SK-MEL-5 (cell line): ENCODE results near the gene GPM6B. TPM values are rescaled to one million over a fixed set of nuclear protein-coding genes. Genes with fewer than 3 reads are reported as not detected.
A peak's percentile ranks its signal among the peaks of the same experiment; 100 is the strongest.

ENCODE experiments used
- DNase-seq: peaks from one replicate; pipeline ENCODE4 v3.0.0-alpha.2; 2016; ENCODE audit warnings: low read depth, low spot score
- in situ Hi-C: cut with HindIII; loops from 2 replicates; pipeline ENCODE4 v1.10.0; 2016; ENCODE audit warnings: low sequenced_read_pairs, high pct_unique_total_duplicates, low pct_unique_long_range_greater_than_20kb
- polyA plus RNA-seq, 2 experiments: library from polyadenylated mRNA; depleted of rRNA; stranded (reverse); fragments of >200 nt; gene quantifications; 2 replicates each; pipeline ENCODE4 v1.2.3, GENCODE V29; 2015
- total RNA-seq: library from RNA; depleted of rRNA; stranded (reverse); fragments of >200 nt; shearing (Covaris generic); gene quantifications from 2 replicates; pipeline ENCODE4 v1.2.3, GENCODE V29; 2014; rRNA removed

GPM6B gene
- total RNA-seq = 231 and 232 TPM in 2 replicates
- 179 and 190 TPM in 2 replicates for polyA plus RNA-seq (2015; cell fraction: cytosol; rRNA removed)
- polyA plus RNA-seq (2015; cell fraction: nucleus; rRNA removed) = 62.7 and 79.1 TPM in 2 replicates

- DNase-seq = no peak
- in situ Hi-C loops = no loop called here
Measured at GRCh38 chrX:13816643-13817627, at the start of gene GPM6B. TSS of gene GPM6B (minus strand) at chrX:13817093. CDS start at chrX:13816904, 189 bp downstream.

DNA sequence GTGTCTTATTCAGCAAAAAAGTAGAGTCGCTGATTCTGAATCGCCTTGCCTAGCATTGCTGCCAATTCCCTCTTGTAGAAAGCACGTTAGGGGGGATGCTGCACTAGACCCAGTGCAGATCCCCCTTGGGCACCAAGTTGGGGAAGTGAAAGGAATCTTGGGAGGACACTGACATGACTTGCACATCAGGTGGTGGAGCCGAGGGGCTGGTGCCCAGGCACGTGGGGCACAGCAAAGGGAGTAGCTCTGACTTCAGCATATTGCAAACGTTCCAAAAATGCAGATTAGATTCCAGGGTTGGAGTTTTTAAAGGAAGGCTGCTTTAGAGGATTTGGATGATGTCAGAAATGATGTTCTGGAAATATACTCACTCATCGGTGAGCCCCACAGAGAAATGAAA is 47.4 kb upstream of the GPM6B start:
- in situ Hi-C loops = no loop called here
- DNase-seq = no peak

DNA sequence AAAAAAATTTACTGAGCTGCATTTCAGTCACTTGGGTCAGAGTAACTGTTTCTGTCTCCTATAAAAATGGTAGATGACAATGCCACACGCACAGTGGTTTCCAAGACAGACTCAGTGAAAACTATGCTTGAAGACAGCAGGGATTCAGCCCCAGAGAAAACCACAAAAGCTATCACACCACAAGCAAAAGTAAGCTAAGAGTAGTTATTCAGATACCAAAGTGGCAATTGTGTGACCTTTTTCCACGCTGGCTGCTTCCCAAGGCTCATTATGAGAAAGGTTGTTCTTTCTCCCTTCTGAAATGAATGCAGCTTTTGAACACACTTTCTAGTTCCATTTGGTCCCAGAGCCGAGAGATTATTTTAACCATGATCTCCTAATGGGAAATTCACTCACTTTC is 46.4 kb upstream of the GPM6B start:
- in situ Hi-C loops = no loop called here
- DNase-seq = peak; percentile 80

- DNase-seq = no peak
- in situ Hi-C loops = no loop called here
Measured at GRCh38 chrX:13859724-13860123, 42.8 kb upstream of the GPM6B start.

DNA sequence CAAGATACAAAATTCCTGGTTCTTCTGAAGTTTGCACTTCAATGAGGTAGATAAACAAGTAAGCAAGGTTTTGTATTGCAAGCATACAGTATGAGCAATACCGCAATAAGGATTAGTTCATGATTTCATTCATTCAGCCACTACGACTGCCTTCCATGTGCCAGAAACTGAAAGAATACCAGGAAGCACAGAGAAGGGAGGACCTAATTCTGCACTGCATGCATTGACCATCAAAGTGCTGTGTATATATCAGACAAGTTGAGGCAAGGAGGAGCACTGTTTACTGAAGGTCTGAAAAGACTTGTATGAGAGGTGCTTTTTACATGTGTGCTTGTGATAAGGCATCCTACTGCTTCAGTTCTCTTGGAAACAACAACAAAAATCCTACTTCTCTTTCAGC is 40.9 kb upstream of the GPM6B start:
- in situ Hi-C loops = no loop called here
- DNase-seq = no peak

GRCh38 chrX:13855689-13856450 is 39.0 kb upstream of the GPM6B start:
- in situ Hi-C loops = no loop called here
- peak; percentile 42 for DNase-seq

DNA sequence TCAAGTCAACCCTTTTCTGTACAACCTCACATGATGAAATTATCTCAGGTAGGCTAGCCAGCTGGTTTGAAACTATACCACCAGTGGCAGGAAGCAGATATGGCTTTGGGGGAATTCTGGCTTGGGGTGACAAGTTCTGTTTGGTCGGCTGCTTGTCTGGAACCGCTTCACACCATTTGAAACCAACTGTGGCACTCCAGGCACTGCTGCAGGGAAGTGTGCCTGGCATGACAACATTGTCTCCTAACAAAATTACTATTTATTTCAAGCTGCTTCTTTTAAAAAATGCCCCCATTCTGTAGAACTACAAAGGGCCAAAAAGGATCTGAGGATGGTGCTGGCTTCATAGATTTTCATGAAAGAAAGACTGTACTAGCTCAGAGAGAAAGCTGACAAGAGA is 37.1 kb upstream of the GPM6B start:
- no peak for DNase-seq
- in situ Hi-C loops = no loop called here

DNA sequence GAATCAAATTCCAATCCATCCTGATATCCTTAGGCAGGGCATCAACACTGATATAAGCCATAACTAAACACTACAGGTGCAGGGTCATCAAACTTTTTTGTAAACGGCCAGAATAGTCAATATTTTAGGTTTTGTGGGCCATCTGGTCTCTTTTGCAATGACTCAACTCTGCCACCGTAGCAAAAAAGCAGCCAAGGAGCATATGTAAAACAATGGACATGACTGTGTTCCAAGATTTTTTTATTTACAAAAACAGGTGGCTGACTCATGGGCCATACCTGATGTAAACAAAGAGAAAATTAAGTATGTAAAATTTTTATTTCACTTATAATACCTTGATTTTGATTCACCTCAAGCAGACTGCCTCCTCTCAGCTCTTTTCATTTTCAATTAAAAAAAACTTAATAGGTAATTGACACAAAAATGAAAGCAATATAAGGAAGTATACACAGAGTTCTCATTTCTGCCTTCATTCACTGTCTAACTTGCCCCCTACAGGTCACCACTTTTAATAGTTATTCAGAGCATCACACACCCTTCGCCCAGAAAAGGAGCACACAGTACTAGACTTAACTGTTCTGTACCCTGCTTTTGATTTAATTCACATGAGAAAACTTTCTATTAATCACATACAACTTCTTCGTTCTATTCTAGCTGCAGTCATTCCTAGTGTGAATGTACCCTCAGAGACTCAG is 35.3 kb upstream of the GPM6B start:
- in situ Hi-C loops = no loop called here
- DNase-seq = no peak

DNA sequence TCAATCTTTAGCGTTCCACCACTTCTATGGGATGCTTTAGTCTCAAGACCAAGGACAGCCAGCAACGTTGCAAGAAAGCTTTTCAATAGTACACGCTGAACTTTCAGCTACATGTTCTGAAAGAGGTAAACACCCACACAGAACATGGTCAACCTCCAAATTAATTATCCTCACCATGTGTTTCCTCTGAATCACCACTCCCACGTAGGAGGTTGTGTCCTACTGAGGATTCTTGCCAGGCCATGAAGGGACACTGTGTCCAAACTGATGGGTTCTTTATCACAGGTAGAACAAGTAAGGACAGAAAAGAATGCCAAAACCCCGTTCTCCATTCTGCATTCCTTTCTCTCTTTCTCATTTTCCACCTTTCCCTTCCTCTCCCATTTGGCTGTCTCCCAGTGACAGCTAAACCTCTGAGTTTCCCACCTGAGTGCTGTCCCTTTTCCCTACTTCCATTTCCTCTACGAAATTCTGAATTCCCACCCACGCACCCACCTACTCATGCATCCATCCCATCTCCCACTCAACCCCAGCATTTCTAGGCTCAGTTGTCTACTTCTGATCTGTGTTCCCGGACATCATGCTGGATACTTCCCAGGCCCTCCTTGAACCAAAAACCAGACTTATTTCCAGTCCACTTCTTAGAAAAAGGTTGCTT is 29.0 kb upstream of the GPM6B start:
- in situ Hi-C loops = no loop called here
- no peak for DNase-seq

- in situ Hi-C loops = no loop called here
- no peak for DNase-seq
Measured at GRCh38 chrX:13843150-13843721, 26.3 kb upstream of the GPM6B start.

- in situ Hi-C loops = no loop called here
- no peak for DNase-seq
Measured at GRCh38 chrX:13840121-13840520, 23.2 kb upstream of the GPM6B start.

DNA sequence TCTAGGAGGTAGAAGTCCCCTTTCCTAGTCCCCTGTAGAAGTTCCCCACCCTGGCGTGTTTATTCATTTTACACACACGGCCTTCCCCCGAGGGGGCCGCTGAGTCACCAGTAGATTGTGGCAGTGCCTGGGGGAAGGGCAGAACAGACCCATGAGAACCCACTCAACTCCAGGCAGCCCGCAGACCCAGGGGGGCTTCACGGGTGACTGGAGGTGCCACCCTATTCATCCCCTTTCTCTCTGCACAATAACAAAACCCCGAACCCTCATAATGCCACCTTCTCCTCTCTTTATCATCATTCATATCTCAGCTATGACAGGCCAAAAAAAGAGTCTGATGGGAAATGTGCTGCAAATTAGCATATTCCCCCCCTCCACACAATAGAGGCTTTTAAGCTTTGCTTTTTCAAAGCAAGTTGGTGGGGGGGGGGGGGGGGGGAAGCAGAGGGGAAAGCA is 20.4 kb upstream of the GPM6B start:
- in situ Hi-C loops = no loop called here

GRCh38 chrX:13836575-13836974 is 19.7 kb upstream of the GPM6B start:
- in situ Hi-C loops = no loop called here
- DNase-seq = no peak

More for the DNA sequence above, 20.4 kb upstream of the GPM6B start:
- DNase-seq = no peak

GRCh38 chrX:13835825-13836224 is 18.9 kb upstream of the GPM6B start:
- in situ Hi-C loops = no loop called here
- DNase-seq = no peak

DNA sequence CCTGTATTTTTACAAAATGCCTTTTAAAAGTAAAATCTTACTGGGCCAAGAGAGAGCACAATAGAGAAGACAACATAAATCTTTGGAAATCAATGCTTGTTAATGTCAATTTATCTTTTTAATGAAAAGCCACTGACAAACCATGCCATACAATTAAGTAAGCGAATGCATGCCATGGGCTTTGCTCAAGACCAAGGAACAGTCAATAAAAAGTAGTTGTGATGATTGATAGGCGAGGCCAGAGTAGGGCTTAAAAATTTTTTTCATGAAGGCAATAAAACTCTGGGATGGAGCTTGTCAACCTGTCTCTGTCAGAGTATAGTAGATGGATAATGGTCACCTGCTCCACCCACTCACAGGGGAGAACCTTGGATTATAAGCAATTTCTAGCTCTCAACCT is 17.5 kb upstream of the GPM6B start:
- in situ Hi-C loops = no loop called here
- no peak for DNase-seq

GRCh38 chrX:13829983-13830382 is 13.1 kb upstream of the GPM6B start:
- no peak for DNase-seq
- in situ Hi-C loops = no loop called here

GRCh38 chrX:13828392-13828791 is 11.5 kb upstream of the GPM6B start:
- no peak for DNase-seq
- in situ Hi-C loops = no loop called here
